Neural cell (in vitro differentiated cells): ENCODE measurements around the gene ADH4.

Source experiments
- CTCF ChIP-seq: fragments of 450-650 bp; IDR thresholded peaks from 2 replicates; pipeline ENCODE4 v1.5.1; 2014; ENCODE audit warnings: antibody characterized with exemption, mild to moderate bottlenecking, moderate library complexity; ENCODE audit not compliant: poor library complexity, severe bottlenecking
- EP300 ChIP-seq: fragments of 450-650 bp; conservative IDR thresholded peaks from 2 replicates; pipeline ENCODE4 v1.6.1; 2014; ENCODE audit warnings: antibody characterized with exemption, mild to moderate bottlenecking, moderate library complexity; ENCODE audit not compliant: poor library complexity, severe bottlenecking
- EZH2 ChIP-seq: fragments of 200-600, 300-800 bp; shearing (Covaris generic), sonication (generic); IDR thresholded peaks from 2 replicates; pipeline ENCODE4 v1.6.1; 2014; ENCODE audit warnings: antibody characterized with exemption, low read length, borderline replicate concordance, mild to moderate bottlenecking; ENCODE audit not compliant: insufficient read depth, poor library complexity, severe bottlenecking
- POLR2AphosphoS5 ChIP-seq: IDR thresholded peaks from 2 replicates; pipeline ENCODE4 v1.6.1; 2012
- TAF1 ChIP-seq: IDR thresholded peaks from 2 replicates; pipeline ENCODE4 v1.6.1; 2012; ENCODE audit warnings: low read depth

GRCh38 chr4:99120501-99120900 is 23.6 kb downstream of the ADH4 start:
- TF ChIP-seq TAF1 (no peak), CTCF (no peak), EP300 (no peak), EZH2 (no peak), POLR2AphosphoS5 (no peak)
